NK-92 treated with Interleukin-12 subunit alpha and Interleukin-12 subunit beta, amount 100 ng/mL, for 24 hours (cell line): ENCODE data around the gene AVPI1.
"Not testable (repeated sequence)": the region's sequence is repeated elsewhere in the genome, so short reads cannot be mapped to it uniquely, and the experiment has no call there.

ENCODE experiments used
- DNase-seq: peaks from one replicate; lab custom pipeline; 2025; lab: John Stamatoyannopoulos, UW

Gene AVPI1

GRCh38 chr10:97682042-97682441, 5.0 kb downstream of the AVPI1 start:
- no peak for DNase-seq

- DNase-seq: no peak
Measured at GRCh38 chr10:97679594-97679993, 7.4 kb downstream of the AVPI1 start.

GRCh38 chr10:97676770-97677581, 10.1 kb downstream of the AVPI1 start:
- DNase-seq: no peak

- no peak for DNase-seq
Measured at GRCh38 chr10:97675222-97675621, 11.8 kb downstream of the AVPI1 start.

GRCh38 chr10:97673736-97674525, 13.1 kb downstream of the AVPI1 start:
- no peak for DNase-seq

- no peak for DNase-seq
Measured at GRCh38 chr10:97669571-97669970, 17.5 kb downstream of the AVPI1 start.

- DNase-seq: no peak
Measured at GRCh38 chr10:97667463-97667862, 19.6 kb downstream of the AVPI1 start.

- no peak for DNase-seq
Measured at GRCh38 chr10:97666992-97667391, 20.0 kb downstream of the AVPI1 start.

- no peak for DNase-seq
Measured at GRCh38 chr10:97664282-97664850, 22.7 kb downstream of the AVPI1 start.

- DNase-seq: no peak
Measured at GRCh38 chr10:97659589-97659988, 27.5 kb downstream of the AVPI1 start.

- no peak for DNase-seq
Measured at GRCh38 chr10:97656777-97657176, 30.3 kb downstream of the AVPI1 start.

- no peak for DNase-seq
Measured at GRCh38 chr10:97651773-97652172, 35.3 kb downstream of the AVPI1 start.

GRCh38 chr10:97650726-97651125, 36.3 kb downstream of the AVPI1 start:
- no peak for DNase-seq

GRCh38 chr10:97649405-97649750, 37.7 kb downstream of the AVPI1 start:
- DNase-seq: not testable (repeated sequence)

- peak; percentile 27 for DNase-seq
Measured at GRCh38 chr10:97648562-97649404, 38.3 kb downstream of the AVPI1 start.

- no peak for DNase-seq
Measured at GRCh38 chr10:97647556-97647955, 39.5 kb downstream of the AVPI1 start.

- DNase-seq: no peak
Measured at GRCh38 chr10:97644936-97645335, 42.1 kb downstream of the AVPI1 start.

GRCh38 chr10:97643441-97643985, 43.5 kb downstream of the AVPI1 start:
- no peak for DNase-seq

GRCh38 chr10:97642471-97643159, 44.4 kb downstream of the AVPI1 start:
- not testable (repeated sequence) for DNase-seq

- no peak for DNase-seq
Measured at GRCh38 chr10:97640868-97641811, 45.9 kb downstream of the AVPI1 start.
